Measurements from ENCODE around the gene OSBPL8. TPM values are rescaled to one million over a fixed set of nuclear protein-coding genes. Genes with fewer than 3 reads are reported as not detected.

The OSBPL8 gene
- total and polyA plus RNA-seq, 9 of the 15 experiments (the other 6 are each of a cell fraction or from before 2014, with no cell fraction given) = 17.4 to 82.7 (median 42.8) TPM

DNA sequence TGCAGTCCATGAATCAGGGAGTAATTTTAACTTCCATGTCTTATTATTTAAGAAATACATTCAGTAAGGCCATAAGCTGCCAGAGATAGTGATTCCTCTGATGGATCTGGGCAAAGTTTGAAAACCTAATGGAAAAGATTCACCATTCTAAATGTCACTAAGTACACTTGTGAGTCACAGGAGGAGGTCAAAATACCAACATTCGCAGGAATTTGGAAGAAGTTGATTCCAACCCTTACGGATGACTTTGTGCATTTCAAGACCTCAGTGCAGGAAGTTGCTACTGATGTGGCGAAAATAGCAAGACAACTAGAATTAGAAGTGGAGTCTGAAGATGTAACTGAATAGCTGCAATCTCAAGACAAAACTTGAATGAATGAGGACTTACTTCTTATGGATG lies 69.8 kb downstream of the OSBPL8 start:
- H3K4me1 ChIP-seq (replicated peaks in 1 of 2; ENCODE audit: control insufficient read depth in 2 of 2, insufficient read depth in 2 of 2, low read length in 2 of 2) = no peaks in the 10 kb centered on the region
- no peak overlapping the region for H3K4me3 ChIP-seq
- DNase-seq (ENCODE audit: extremely low read depth in 1 of 4, low spot score in 3 of 4) (no peak), FAIRE-seq (peak; percentile 19), ATAC-seq (no peak)
- 93% methylated on average over 3 of the region's 3 CpGs for WGBS (ENCODE audit: insufficient coverage, low coverage, missing lambda C conversion rate)
- peaks cover 11% of the 10 kb centered on the region; the same call in 2 of the 3 replicates for H3K36me3 ChIP-seq (ENCODE audit: control insufficient read depth, insufficient read depth, low read length)
- POLR2A ChIA-PET = no interaction called here
- in situ Hi-C loops (cut with MboI) (no loop called here), intact Hi-C loops (cut with micrococcal nuclease) (no loop called here)
- CTCF ChIA-PET (ENCODE audit: low intra/inter-chr PET ratio) = no interaction called here
- no peak overlapping the region for H2AFZ ChIP-seq (ENCODE audit: low read depth, low read length)
- no peaks in the 10 kb centered on the region for H3K9me1 ChIP-seq (ENCODE audit: control insufficient read depth, insufficient read depth, low read length)
- no peaks in the 10 kb centered on the region for H3K9me3 ChIP-seq (replicated peaks; ENCODE audit: control insufficient read depth, insufficient read depth, low read depth, low read length)
- no TSS peak for BruUV-seq (replicated peaks)
- no peaks in the 10 kb centered on the region for H4K20me1 ChIP-seq (replicated peaks; ENCODE audit: control insufficient read depth, insufficient read depth, low read length)
- no peak overlapping the region for H3K27ac ChIP-seq (ENCODE audit: extremely low read depth, low read depth, low read length)
- TF ChIP-seq ZNF146 (CRISPR knock-in tag; IDR thresholded peaks at IDR 0.05; ENCODE audit: unreplicated experiment) (no peak), KDM5B (IDR thresholded peaks at IDR 0.05; ENCODE audit: insufficient replicate concordance, low read depth, low read length) (no peak), FOXA3 (CRISPR knock-in tag; conservative IDR thresholded peaks at IDR 0.05 in 1 of 2, IDR thresholded peaks at IDR 0.05 in 1 of 2) (no peak), ELF1 (tag; IDR thresholded peaks at IDR 0.05) (no peak), RAD51 (IDR thresholded peaks at IDR 0.05; ENCODE audit: borderline replicate concordance, low read depth) (no peak), CBX2 (IDR thresholded peaks at IDR 0.05; ENCODE audit: insufficient read depth, low read length, poor library complexity, severe bottlenecking) (no peak), ZNF354B (CRISPR knock-in tag; IDR thresholded peaks at IDR 0.05) (no peak), ZNF12 (CRISPR knock-in tag; IDR thresholded peaks at IDR 0.05) (no peak), CEBPB (tag; IDR thresholded peaks at IDR 0.05) (no peak)
- no peaks in the 10 kb centered on the region for H3K27me3 ChIP-seq (ENCODE audit: control insufficient read depth in 2 of 2, insufficient read depth in 2 of 2, low read length in 2 of 2)
- H3K4me2 ChIP-seq (ENCODE audit: insufficient read depth, low read length) = no peak overlapping the region
- H3K79me2 ChIP-seq (ENCODE audit: control insufficient read depth, insufficient read depth, low read length) = no peaks in the 10 kb centered on the region
- no peak overlapping the region for H3K9ac ChIP-seq (ENCODE audit: insufficient read depth in 1 of 2, low read depth in 2 of 2, low read length in 2 of 2)
